Endothelial cell of umbilical vein (primary cell): ENCODE data around the gene RSBN1. TPM values are rescaled to one million over a fixed set of nuclear protein-coding genes. Genes with fewer than 3 reads are reported as not detected.

Experiments used
- BruUV-seq: library from RNA; stranded (reverse); fragments of 400-500 nt; replicated peaks from 2 replicates; lab custom pipeline; 2021; lab: Mats Ljungman, UMichigan
- CTCF ChIA-PET: fragments of 300-600, 350-600 bp; sonication (Branson Sonifier 250); formaldehyde crosslinking; loops from one replicate; lab custom pipeline; 2021; ENCODE audit warnings: antibody characterized with exemption, inconsistent platforms; lab: Charles Lee
- POLR2A ChIA-PET: fragments of 300-600, 350-600 bp; sonication (Branson Sonifier 250); formaldehyde crosslinking; loops from one replicate; lab custom pipeline; 2021; ENCODE audit warnings: antibody characterized with exemption, inconsistent platforms; lab: Charles Lee
- DNase-seq: peaks from one replicate; pipeline ENCODE4 v3.0.0-alpha.2; 2011; ENCODE audit warnings: low read depth, low spot score
- FAIRE-seq: peaks from 2 replicates; lab custom pipeline; 2011; peaks lifted over from hg19 to GRCh38; lab: Jason Lieb, UNC
- H2AFZ ChIP-seq: 2 replicates; pipeline ENCODE4 v1.6.0; 2012; ENCODE audit warnings: low read depth, low read length, control low read depth, inconsistent platforms
- H3K27ac ChIP-seq: 2 replicates; pipeline ENCODE4 v1.5.1; 2011; ENCODE audit warnings: low read depth, mild to moderate bottlenecking, control low read depth, low read length, moderate library complexity; ENCODE audit not compliant: insufficient read depth
- H3K27me3 ChIP-seq, 2 experiments: 2 replicates each; pipeline versions ENCODE4 v1.6.0 to v1.6.1; 2011; ENCODE audit warnings: low read length in 2 of 2, mixed read lengths in 1 of 2; ENCODE audit not compliant: control insufficient read depth in 2 of 2, insufficient read depth in 2 of 2
- H3K36me3 ChIP-seq, 2 experiments: 2 replicates in 1 of 2; 3 replicates in 1 of 2; pipeline ENCODE4 v1.5.1; 2011; ENCODE audit warnings: low read length in 2 of 2, mild to moderate bottlenecking in 1 of 2, moderate library complexity in 1 of 2; ENCODE audit not compliant: control insufficient read depth in 2 of 2, insufficient read depth in 2 of 2; ENCODE audit errors: extremely low read depth in 1 of 2
- H3K4me1 ChIP-seq: 3 replicates; pipeline ENCODE4 v1.5.1; 2011; ENCODE audit warnings: mild to moderate bottlenecking, low read length; ENCODE audit not compliant: control insufficient read depth, insufficient read depth; ENCODE audit errors: extremely low read depth
- H3K4me2 ChIP-seq: 2 replicates; pipeline ENCODE4 v1.6.1; 2011; ENCODE audit warnings: low read length, control low read depth, mixed read lengths; ENCODE audit not compliant: insufficient read depth
- H3K4me3 ChIP-seq, 3 experiments: fragments of 200-600 bp in 1 of 3; sonication (generic), shearing (Covaris generic) in 1 of 3; replicated peaks in 1 of 3; 2 replicates each; pipeline ENCODE4 v1.5.1; 2011 to 2016; ENCODE audit warnings: control low read depth in 3 of 3, low read length in 3 of 3, mild to moderate bottlenecking in 2 of 3, inconsistent platforms in 1 of 3, low read depth in 1 of 3, moderate library complexity in 1 of 3; ENCODE audit not compliant: insufficient read depth in 1 of 3
- H3K79me2 ChIP-seq: 2 replicates; pipeline ENCODE4 v1.6.0; 2012; ENCODE audit warnings: low read length, inconsistent platforms; ENCODE audit not compliant: control insufficient read depth, insufficient read depth
- H3K9ac ChIP-seq: replicated peaks from 2 replicates; pipeline ENCODE3; 2011; ENCODE audit warnings: low read length, control low read depth; ENCODE audit not compliant: insufficient read depth; ENCODE audit errors: extremely low read depth
- H3K9me1 ChIP-seq: replicated peaks from 3 replicates; pipeline ENCODE4 v1.6.0; 2011; ENCODE audit warnings: mild to moderate bottlenecking, low read length; ENCODE audit not compliant: control insufficient read depth, insufficient read depth; ENCODE audit errors: extremely low read depth
- H3K9me3 ChIP-seq: replicated peaks from 2 replicates; pipeline ENCODE4 v1.5.1; 2012; ENCODE audit warnings: low read length, inconsistent platforms; ENCODE audit not compliant: control insufficient read depth, insufficient read depth
- H4K20me1 ChIP-seq: replicated peaks from 2 replicates; pipeline ENCODE3; 2011; ENCODE audit warnings: mild to moderate bottlenecking, low read length; ENCODE audit not compliant: control insufficient read depth, insufficient read depth; ENCODE audit errors: extremely low read depth
- CTCF ChIP-seq, 2 donors: IDR thresholded peaks; 1 replicate in 1 of 2; 2 replicates in 1 of 2; pipeline ENCODE4 v1.5.1; 2011; ENCODE audit warnings: low read length in 2 of 2, mild to moderate bottlenecking in 2 of 2, moderate library complexity in 2 of 2, control low read depth in 1 of 2, inconsistent platforms in 1 of 2, low read depth in 1 of 2; ENCODE audit not compliant: insufficient read depth in 1 of 2; ENCODE audit errors: extremely low read depth in 1 of 2
- EZH2 ChIP-seq: IDR thresholded peaks from 2 replicates; pipeline ENCODE4 v1.6.1; 2012; ENCODE audit warnings: borderline replicate concordance, low read depth, mild to moderate bottlenecking, moderate library complexity, low read length, inconsistent platforms; ENCODE audit not compliant: severe bottlenecking
- FOS ChIP-seq: IDR thresholded peaks from 2 replicates; pipeline ENCODE4 v1.6.1; 2011; ENCODE audit warnings: mild to moderate bottlenecking, low read length, moderate library complexity, borderline replicate concordance; ENCODE audit not compliant: insufficient read depth
- GATA2 ChIP-seq: IDR thresholded peaks from 2 replicates; pipeline ENCODE4 v1.7.0; 2011; ENCODE audit warnings: low read depth, mild to moderate bottlenecking, moderate library complexity, mixed read lengths, low read length; ENCODE audit not compliant: insufficient read length, insufficient read depth
- JUN ChIP-seq: IDR thresholded peaks from 2 replicates; pipeline ENCODE4 v1.6.1; 2011; ENCODE audit warnings: borderline replicate concordance, low read depth; ENCODE audit not compliant: insufficient read length, insufficient read depth
- MAX ChIP-seq: IDR thresholded peaks from 2 replicates; pipeline ENCODE4 v1.6.1; 2011; ENCODE audit not compliant: insufficient read depth, insufficient read length
- MYC ChIP-seq: IDR thresholded peaks from one replicate; pipeline ENCODE4 v1.6.1; 2011; ENCODE audit warnings: mild to moderate bottlenecking, low read depth, low read length
- POLR2A ChIP-seq: IDR thresholded peaks from 2 replicates; pipeline ENCODE4 v1.6.1; 2012; ENCODE audit warnings: low read depth, mild to moderate bottlenecking, control low read depth, low read length
- POLR2AphosphoS5 ChIP-seq: IDR thresholded peaks from 2 replicates; pipeline ENCODE4 v1.6.1; 2012; ENCODE audit warnings: low read depth, mild to moderate bottlenecking, control low read depth, low read length, moderate library complexity; ENCODE audit not compliant: insufficient read depth
- dilution Hi-C: fragments of 300-500 bp; cut with MboI; formaldehyde crosslinking; loops from one replicate; pipeline ENCODE4 v1.15.0; 2019; ENCODE audit warnings: low sequenced_read_pairs; ENCODE audit not compliant: extremely low pct_ligation_motif_present
- intact Hi-C: fragments of 100-400 bp; cut with micrococcal nuclease; formaldehyde crosslinking; loops from one replicate; pipeline ENCODE4 v1.10.0; 2022
- polyA plus RNA-seq, 4 experiments: library from polyadenylated mRNA; depleted of rRNA in 3 of 4; stranded (reverse) in 3 of 4; unstranded in 1 of 4; fragments of >200 nt; gene quantifications; 2 replicates each; pipeline versions ENCODE4 v1.2.1 to v1.2.3, GENCODE V29; 2011 to 2012; ENCODE audit warnings: missing spikeins in 1 of 4
- total RNA-seq: library from RNA; stranded (reverse); gene quantifications from 2 replicates; pipeline ENCODE4 v1.2.3, GENCODE V29; 2021

RSBN1 gene
- total and polyA plus RNA-seq, 2 donors (not counting 3 experiments of a cell fraction or from before 2014, with no cell fraction given): 4.0 to 13.4 TPM

GRCh38 chr1:113784104-113784779 is 28.0 kb downstream of the RSBN1 start:
- CTCF ChIA-PET: interaction anchor here (0.9 to 1.0 kb wide), 2 partner anchors 8 to 17 kb away, joined by 3 read pairs; no protein-coding TSS in a partner anchor

More at GRCh38 chr1:113784104-113784779, 28.0 kb downstream of the RSBN1 start:
- BruUV-seq: no TSS peak
- no peaks in the 10 kb centered on the region for H3K36me3 ChIP-seq
- peaks cover 7% of the 10 kb centered on the region for H3K4me1 ChIP-seq
- H2AFZ ChIP-seq: no peak overlapping the region
- H3K27me3 ChIP-seq: no peaks in the 10 kb centered on the region
- dilution Hi-C loops: no loop called here
- no peak overlapping the region for H3K4me3 ChIP-seq
- no peak for DNase-seq
- H3K4me2 ChIP-seq: no peak overlapping the region
- POLR2A ChIA-PET: no interaction called here
- H3K9me3 ChIP-seq: no peaks in the 10 kb centered on the region
- FAIRE-seq: no peak
- H3K27ac ChIP-seq: no peak overlapping the region
- intact Hi-C loops: no loop called here
- H4K20me1 ChIP-seq: peaks cover 2% of the 10 kb centered on the region
- H3K9me1 ChIP-seq: no peaks in the 10 kb centered on the region
- H3K9ac ChIP-seq: no peak overlapping the region
- peaks cover 67% of the 10 kb centered on the region for H3K79me2 ChIP-seq
- no peak for TF ChIP-seq GATA2
- no peak for TF ChIP-seq EZH2
- TF ChIP-seq POLR2A: no peak
- TF ChIP-seq MAX: no peak
- no peak for TF ChIP-seq FOS
- TF ChIP-seq CTCF (IDR thresholded peaks at IDR 0.05; ENCODE audit: extremely low read depth in 1 of 2, insufficient read depth in 1 of 2, low read depth in 1 of 2, low read length in 2 of 2): no peak
- no peak for TF ChIP-seq MYC
- no peak for TF ChIP-seq JUN
- no peak for TF ChIP-seq POLR2AphosphoS5
